ENCODE data around the gene LRRC55.

DNA sequence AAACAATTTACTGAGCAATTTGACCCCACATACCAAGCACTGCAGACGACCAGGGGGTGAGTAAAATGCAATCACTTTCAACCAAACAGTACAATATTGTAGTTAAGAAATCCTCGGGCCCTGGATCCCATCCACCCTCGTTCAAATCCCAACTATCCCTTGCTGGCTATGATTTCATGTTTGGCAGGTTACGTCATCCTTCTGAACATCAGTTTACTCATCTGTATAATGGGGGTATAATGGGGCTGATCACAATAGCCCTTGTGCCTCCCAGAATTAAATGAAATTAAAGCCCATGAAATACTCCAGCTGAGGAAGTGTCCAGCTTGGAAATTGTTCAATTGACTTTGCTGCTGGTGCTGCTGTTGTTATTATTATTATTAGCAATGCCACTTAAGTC is 34.7 kb downstream of the LRRC55 start:
- TF ChIP-seq, protein P1, sequence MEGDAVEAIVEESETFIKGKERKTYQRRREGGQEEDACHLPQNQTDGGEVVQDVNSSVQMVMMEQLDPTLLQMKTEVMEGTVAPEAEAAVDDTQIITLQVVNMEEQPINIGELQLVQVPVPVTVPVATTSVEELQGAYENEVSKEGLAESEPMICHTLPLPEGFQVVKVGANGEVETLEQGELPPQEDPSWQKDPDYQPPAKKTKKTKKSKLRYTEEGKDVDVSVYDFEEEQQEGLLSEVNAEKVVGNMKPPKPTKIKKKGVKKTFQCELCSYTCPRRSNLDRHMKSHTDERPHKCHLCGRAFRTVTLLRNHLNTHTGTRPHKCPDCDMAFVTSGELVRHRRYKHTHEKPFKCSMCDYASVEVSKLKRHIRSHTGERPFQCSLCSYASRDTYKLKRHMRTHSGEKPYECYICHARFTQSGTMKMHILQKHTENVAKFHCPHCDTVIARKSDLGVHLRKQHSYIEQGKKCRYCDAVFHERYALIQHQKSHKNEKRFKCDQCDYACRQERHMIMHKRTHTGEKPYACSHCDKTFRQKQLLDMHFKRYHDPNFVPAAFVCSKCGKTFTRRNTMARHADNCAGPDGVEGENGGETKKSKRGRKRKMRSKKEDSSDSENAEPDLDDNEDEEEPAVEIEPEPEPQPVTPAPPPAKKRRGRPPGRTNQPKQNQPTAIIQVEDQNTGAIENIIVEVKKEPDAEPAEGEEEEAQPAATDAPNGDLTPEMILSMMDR (IDR thresholded peaks at IDR 0.05): no peak
- TF ChIP-seq POLR2A (IDR thresholded peaks at IDR 0.05) (no peak), EP300 (IDR thresholded peaks at IDR 0.05) (no peak), POLR2AphosphoS5 (IDR thresholded peaks at IDR 0.05) (no peak)

Data from upper lobe of left lung (tissue), 4 donors.